ENCODE results near the gene SELENOK.

DNA sequence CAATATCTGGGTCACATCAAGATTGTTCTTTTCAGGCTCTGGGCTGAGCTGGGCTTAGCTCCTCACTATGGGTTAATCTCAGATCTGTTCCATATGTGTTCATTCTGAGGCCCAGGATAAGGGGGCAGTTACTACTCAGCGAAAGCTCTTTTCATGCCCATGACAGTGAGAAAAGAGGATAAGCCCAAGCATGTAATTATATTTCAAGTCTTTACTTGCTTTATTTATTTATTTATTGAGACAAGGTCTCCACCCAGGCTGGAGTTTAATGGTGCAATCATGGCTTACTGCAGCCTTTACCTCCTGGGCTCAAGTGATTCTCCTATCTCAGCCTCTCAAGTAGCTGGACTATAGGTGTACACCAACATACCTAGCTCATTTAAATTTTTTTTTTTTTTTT is 44.7 kb upstream of the SELENOK start:
- TF ChIP-seq EGR1 (IDR thresholded peaks at IDR 0.05), result no peak
- no peak for TF ChIP-seq NFIC (IDR thresholded peaks at IDR 0.05)
- TF ChIP-seq RAD21 (IDR thresholded peaks at IDR 0.05; ENCODE audit: low read depth), result no peak
- TF ChIP-seq CREB1 (IDR thresholded peaks at IDR 0.05; ENCODE audit: low read depth), result no peak
- no peak for TF ChIP-seq TEAD4 (IDR thresholded peaks at IDR 0.05)
- TF ChIP-seq, protein P1, sequence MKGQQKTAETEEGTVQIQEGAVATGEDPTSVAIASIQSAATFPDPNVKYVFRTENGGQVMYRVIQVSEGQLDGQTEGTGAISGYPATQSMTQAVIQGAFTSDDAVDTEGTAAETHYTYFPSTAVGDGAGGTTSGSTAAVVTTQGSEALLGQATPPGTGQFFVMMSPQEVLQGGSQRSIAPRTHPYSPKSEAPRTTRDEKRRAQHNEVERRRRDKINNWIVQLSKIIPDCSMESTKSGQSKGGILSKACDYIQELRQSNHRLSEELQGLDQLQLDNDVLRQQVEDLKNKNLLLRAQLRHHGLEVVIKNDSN (IDR thresholded peaks at IDR 0.05), result no peak
- TF ChIP-seq TAF1 (IDR thresholded peaks at IDR 0.05; ENCODE audit: low read depth), result no peak
- no peak for TF ChIP-seq EP300 (IDR thresholded peaks at IDR 0.05; ENCODE audit: borderline replicate concordance)
- TF ChIP-seq, protein P2, sequence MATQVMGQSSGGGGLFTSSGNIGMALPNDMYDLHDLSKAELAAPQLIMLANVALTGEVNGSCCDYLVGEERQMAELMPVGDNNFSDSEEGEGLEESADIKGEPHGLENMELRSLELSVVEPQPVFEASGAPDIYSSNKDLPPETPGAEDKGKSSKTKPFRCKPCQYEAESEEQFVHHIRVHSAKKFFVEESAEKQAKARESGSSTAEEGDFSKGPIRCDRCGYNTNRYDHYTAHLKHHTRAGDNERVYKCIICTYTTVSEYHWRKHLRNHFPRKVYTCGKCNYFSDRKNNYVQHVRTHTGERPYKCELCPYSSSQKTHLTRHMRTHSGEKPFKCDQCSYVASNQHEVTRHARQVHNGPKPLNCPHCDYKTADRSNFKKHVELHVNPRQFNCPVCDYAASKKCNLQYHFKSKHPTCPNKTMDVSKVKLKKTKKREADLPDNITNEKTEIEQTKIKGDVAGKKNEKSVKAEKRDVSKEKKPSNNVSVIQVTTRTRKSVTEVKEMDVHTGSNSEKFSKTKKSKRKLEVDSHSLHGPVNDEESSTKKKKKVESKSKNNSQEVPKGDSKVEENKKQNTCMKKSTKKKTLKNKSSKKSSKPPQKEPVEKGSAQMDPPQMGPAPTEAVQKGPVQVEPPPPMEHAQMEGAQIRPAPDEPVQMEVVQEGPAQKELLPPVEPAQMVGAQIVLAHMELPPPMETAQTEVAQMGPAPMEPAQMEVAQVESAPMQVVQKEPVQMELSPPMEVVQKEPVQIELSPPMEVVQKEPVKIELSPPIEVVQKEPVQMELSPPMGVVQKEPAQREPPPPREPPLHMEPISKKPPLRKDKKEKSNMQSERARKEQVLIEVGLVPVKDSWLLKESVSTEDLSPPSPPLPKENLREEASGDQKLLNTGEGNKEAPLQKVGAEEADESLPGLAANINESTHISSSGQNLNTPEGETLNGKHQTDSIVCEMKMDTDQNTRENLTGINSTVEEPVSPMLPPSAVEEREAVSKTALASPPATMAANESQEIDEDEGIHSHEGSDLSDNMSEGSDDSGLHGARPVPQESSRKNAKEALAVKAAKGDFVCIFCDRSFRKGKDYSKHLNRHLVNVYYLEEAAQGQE (IDR thresholded peaks at IDR 0.05; ENCODE audit: low read depth), result no peak
